ENCODE data around the gene NEK7. TPM values are rescaled to one million over a fixed set of nuclear protein-coding genes. Genes with fewer than 3 reads are reported as not detected.

Gene NEK7
- total and polyA plus RNA-seq, 2 of the 8 experiments (the other 6 are each of a cell fraction or from before 2014, with no cell fraction given) = 5.1 to 10.0 TPM

GRCh38 chr1:198318085-198318484 lies 161.3 kb downstream of the NEK7 start (continued):
- no peak for TF ChIP-seq ATF2 (IDR thresholded peaks at IDR 0.05; ENCODE audit: low read length)
- no peak for TF ChIP-seq JUND (IDR thresholded peaks at IDR 0.05; ENCODE audit: low read length)

Data from H1 (cell line).